CD4-positive, alpha-beta T cell (primary cell): ENCODE data around the gene FAM110D. TPM values are rescaled to one million over a fixed set of nuclear protein-coding genes. Genes with fewer than 3 reads are reported as not detected.
A peak's percentile ranks its signal among the peaks of the same experiment; 100 is the strongest.

Experiments used
- ATAC-seq: fragments of 200-7000 bp; cut with Tn5 transposase; one replicate; pipeline ENCODE4 v1.10.0; 2022; ENCODE audit warnings: mild to moderate bottlenecking; ENCODE audit not compliant: poor library complexity
- CTCF ChIA-PET: fragments of 350-600 bp; sonication (Branson Sonifier 250); formaldehyde crosslinking; loops from one replicate; lab custom pipeline; 2021; ENCODE audit warnings: antibody characterized with exemption, inconsistent platforms; lab: Charles Lee
- POLR2A ChIA-PET: fragments of 350-600 bp; sonication (Branson Sonifier 250); formaldehyde crosslinking; loops from one replicate; lab custom pipeline; 2021; ENCODE audit warnings: antibody characterized with exemption, inconsistent platforms; lab: Charles Lee
- DNase-seq, 14 experiments: peaks; one replicate each; pipeline ENCODE4 v3.0.0-alpha.2; 2013 to 2020; ENCODE audit warnings: mixed read lengths in 2 of 14
- H3K27ac ChIP-seq, 2 donors: one replicate each; pipeline versions ENCODE4 v1.5.1 to v1.7.0; 2013; ENCODE audit warnings: low read length in 2 of 2, low read depth in 1 of 2, mild to moderate bottlenecking in 1 of 2
- H3K27me3 ChIP-seq, 2 experiments: 1 replicate in 1 of 2; 2 replicates in 1 of 2; pipeline versions ENCODE4 v1.6.1 to v1.7.0; 2013; ENCODE audit warnings: low read length in 2 of 2, control low read depth in 1 of 2, mild to moderate bottlenecking in 1 of 2, moderate library complexity in 1 of 2; ENCODE audit not compliant: insufficient read depth in 2 of 2, control insufficient read depth in 1 of 2
- H3K36me3 ChIP-seq: one replicate; pipeline ENCODE4 v1.6.1; 2013; ENCODE audit warnings: low read length, control low read depth; ENCODE audit not compliant: insufficient read depth
- H3K4me1 ChIP-seq: one replicate; pipeline ENCODE4 v1.6.1; 2013; ENCODE audit warnings: low read length, control low read depth; ENCODE audit not compliant: insufficient read depth
- H3K4me3 ChIP-seq: one replicate; pipeline ENCODE4 v1.5.1; 2013; ENCODE audit warnings: mild to moderate bottlenecking, low read length, moderate library complexity
- H3K9me3 ChIP-seq, 2 experiments: 1 replicate in 1 of 2; 2 replicates in 1 of 2; pipeline versions ENCODE4 v1.6.1 to v1.7.0; 2013; ENCODE audit warnings: low read length in 2 of 2, mild to moderate bottlenecking in 2 of 2, control low read depth in 1 of 2, moderate library complexity in 1 of 2; ENCODE audit not compliant: control insufficient read depth in 1 of 2, insufficient read depth in 1 of 2
- H3K27ac Mint-ChIP-seq: one replicate; pipeline ENCODE4 v1.8.0; 2020; ENCODE audit warnings: mixed read lengths
- H3K27me3 Mint-ChIP-seq: one replicate; pipeline ENCODE4 v1.8.0; 2021; ENCODE audit warnings: mixed read lengths
- H3K36me3 Mint-ChIP-seq: one replicate; pipeline ENCODE4 v1.8.0; 2021; ENCODE audit warnings: low read depth, mixed read lengths
- H3K4me1 Mint-ChIP-seq: one replicate; pipeline ENCODE4 v1.8.0; 2021; ENCODE audit warnings: low read depth, mixed read lengths
- H3K4me3 Mint-ChIP-seq: one replicate; pipeline ENCODE4 v1.8.0; 2020; ENCODE audit warnings: mild to moderate bottlenecking, mixed read lengths
- H3K9me3 Mint-ChIP-seq: one replicate; pipeline ENCODE4 v1.8.0; 2020; ENCODE audit warnings: mixed read lengths
- intact Hi-C, 2 experiments: fragments of 100-400 bp; cut with DNase I in 1 of 2; cut with micrococcal nuclease in 1 of 2; formaldehyde crosslinking; loops; one replicate each; pipeline versions ENCODE4 v1.15.1 to v1.9.0; 2023 to 2025; cut with DNase I, micrococcal nuclease
- total RNA-seq, 174 experiments: library from RNA in 2 of 174; stranded (reverse) in 2 of 174; gene quantifications; one replicate each; pipeline ENCODE4 v1.2.3 and lab custom pipeline; 2021 to 2026
- TF ChIP-seq, protein P1 (sequence below): fragments of 200-600 bp; IDR thresholded peaks from one replicate; pipeline ENCODE4 v1.8.0; 2022; ENCODE audit warnings: antibody characterized with exemption, mild to moderate bottlenecking

The FAM110D gene
- total RNA-seq, 2 experiments from 2014 or later, result not detected

DNA sequence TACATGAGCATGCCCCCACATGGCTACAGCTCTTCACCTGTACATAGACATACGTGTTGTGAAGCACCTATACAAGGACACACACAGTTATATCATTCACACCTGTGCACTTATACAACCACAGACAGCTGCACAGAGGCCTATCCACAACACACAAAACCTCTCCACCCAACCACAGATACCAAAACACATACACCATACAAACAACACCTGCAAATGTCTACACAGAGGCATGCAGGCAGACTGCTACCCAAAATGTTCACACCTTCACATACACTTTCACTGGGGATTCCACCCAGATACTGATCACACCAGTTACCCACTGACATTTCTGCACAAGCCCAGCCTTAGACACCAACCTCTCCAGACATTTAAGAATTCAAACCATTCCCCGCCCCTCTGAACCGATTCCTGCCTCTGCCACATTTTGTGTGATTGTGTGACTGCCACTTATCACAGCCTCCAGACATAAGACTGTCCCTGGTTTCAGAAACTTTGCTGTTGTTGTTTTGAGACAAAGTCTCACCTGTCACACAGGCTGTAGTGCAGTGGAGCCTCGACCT lies 7.9 kb downstream of the FAM110D start:
- Mint-ChIP-seq H3K4me1 (peaks cover 17% of the 10 kb centered on the region), H3K27ac (no peak overlapping the region), H3K36me3 (no peaks in the 10 kb centered on the region), H3K9me3 (no peaks in the 10 kb centered on the region), H3K27me3 (peaks cover 11% of the 10 kb centered on the region), H3K4me3 (peak overlapping the region; percentile 8)
- H3K4me1 ChIP-seq, result peaks cover 45% of the 10 kb centered on the region
- H3K4me3 ChIP-seq, result no peak overlapping the region
- no peak for ATAC-seq
- TF ChIP-seq, protein P1, sequence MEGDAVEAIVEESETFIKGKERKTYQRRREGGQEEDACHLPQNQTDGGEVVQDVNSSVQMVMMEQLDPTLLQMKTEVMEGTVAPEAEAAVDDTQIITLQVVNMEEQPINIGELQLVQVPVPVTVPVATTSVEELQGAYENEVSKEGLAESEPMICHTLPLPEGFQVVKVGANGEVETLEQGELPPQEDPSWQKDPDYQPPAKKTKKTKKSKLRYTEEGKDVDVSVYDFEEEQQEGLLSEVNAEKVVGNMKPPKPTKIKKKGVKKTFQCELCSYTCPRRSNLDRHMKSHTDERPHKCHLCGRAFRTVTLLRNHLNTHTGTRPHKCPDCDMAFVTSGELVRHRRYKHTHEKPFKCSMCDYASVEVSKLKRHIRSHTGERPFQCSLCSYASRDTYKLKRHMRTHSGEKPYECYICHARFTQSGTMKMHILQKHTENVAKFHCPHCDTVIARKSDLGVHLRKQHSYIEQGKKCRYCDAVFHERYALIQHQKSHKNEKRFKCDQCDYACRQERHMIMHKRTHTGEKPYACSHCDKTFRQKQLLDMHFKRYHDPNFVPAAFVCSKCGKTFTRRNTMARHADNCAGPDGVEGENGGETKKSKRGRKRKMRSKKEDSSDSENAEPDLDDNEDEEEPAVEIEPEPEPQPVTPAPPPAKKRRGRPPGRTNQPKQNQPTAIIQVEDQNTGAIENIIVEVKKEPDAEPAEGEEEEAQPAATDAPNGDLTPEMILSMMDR, result no peak
- no peaks in the 10 kb centered on the region for H3K36me3 ChIP-seq
- intact Hi-C loops, result loop anchor here in 1 of 2 experiments (5.0 to 10.0 kb wide), 3 partner anchors 156 to 228 kb away; no protein-coding TSS in a partner anchor
- no peak overlapping the region for H3K27ac ChIP-seq
- POLR2A ChIA-PET, result no interaction called here
- no peaks in the 10 kb centered on the region for H3K9me3 ChIP-seq
- DNase-seq, result no peak
- H3K27me3 ChIP-seq, result peaks cover 13 to 15% of the 10 kb centered on the region in 2 experiments
- CTCF ChIA-PET, result no interaction called here

DNA sequence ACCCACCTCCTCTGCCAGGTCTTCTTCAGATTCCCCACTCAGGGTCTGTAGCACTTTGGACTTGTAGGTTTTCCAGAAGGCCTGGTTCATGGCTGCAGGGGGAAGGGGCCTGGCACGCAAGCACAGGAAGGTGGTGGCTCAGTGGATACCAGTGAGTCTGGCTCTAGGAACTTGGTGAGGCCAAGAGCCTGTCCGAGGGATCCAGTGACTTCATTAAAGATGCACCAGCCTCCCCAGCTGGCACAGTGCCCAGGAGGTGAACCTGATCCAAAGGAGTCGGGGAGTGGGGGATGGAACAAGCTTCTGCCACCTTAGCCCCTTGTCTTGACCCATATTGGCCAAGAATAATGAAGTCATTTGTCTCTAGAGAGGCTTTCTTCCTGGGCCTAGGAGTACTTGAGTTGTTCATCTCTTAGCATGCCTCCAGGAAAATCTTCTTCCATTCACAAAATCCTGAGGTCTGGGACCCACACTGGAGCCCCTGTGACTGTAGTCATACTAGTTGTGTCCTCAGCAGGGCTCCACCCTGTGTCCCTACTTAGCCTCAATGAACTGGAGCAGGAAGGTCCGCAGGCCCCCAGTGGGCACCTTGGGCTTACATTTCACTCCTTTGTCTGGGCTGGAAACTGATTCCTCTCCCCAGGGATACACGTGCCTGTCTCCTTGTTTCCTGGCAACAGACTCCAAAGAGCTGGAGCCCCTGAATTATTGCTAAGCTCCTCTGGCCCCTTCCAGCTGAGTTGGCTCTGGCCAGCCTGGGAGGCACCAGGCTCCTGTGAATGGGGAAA lies 9.7 kb downstream of the FAM110D start, which contains the start of gene C1orf232:
Gene C1orf232 (minus strand): TSS at position 554 of the 788 bp plus-strand sequence. CDS start 464 bp downstream, at position 90.
- POLR2A ChIA-PET, result interaction anchor here (1.1 kb wide), 1 partner anchor 150 kb away, joined by 3 read pairs; no protein-coding TSS in a partner anchor
- no peaks in the 10 kb centered on the region for H3K9me3 Mint-ChIP-seq
- H3K27me3 Mint-ChIP-seq, result peaks cover 3% of the 10 kb centered on the region
- peak within 1 kb of the TSS; percentile 85 for H3K4me3 ChIP-seq
- ATAC-seq (no peak), DNase-seq (peak in 1 of 14 experiments; percentile 19)
- H3K4me1 ChIP-seq, result peaks cover 36% of the 10 kb centered on the region
- peaks cover 12% of the 10 kb centered on the region for H3K4me1 Mint-ChIP-seq
- H3K4me3 Mint-ChIP-seq, result peak within 1 kb of the TSS; percentile 90
- H3K36me3 ChIP-seq, result no peaks in the 10 kb centered on the region
- H3K27me3 ChIP-seq, result peaks cover 1 to 5% of the 10 kb centered on the region in 2 experiments
- peak within 1 kb of the TSS; percentile 58 to 71 for H3K27ac ChIP-seq
- no peaks in the 10 kb centered on the region for H3K36me3 Mint-ChIP-seq
- H3K27ac Mint-ChIP-seq, result peak within 1 kb of the TSS; percentile 61
- CTCF ChIA-PET, result interaction anchor here (1.5 to 2.9 kb wide), 3 partner anchors 43 to 66 kb away, joined by 5 to 50 read pairs (median 6); partner anchors contain the start of gene CEP85
- intact Hi-C loops, result loop anchor here (1.0 to 10.0 kb wide), 6 partner anchors 65 to 226 kb away; partner anchors contain the start of gene CEP85 (in 1 of the 2)
- TF ChIP-seq, protein P1, result no peak
- no peaks in the 10 kb centered on the region for H3K9me3 ChIP-seq

DNA sequence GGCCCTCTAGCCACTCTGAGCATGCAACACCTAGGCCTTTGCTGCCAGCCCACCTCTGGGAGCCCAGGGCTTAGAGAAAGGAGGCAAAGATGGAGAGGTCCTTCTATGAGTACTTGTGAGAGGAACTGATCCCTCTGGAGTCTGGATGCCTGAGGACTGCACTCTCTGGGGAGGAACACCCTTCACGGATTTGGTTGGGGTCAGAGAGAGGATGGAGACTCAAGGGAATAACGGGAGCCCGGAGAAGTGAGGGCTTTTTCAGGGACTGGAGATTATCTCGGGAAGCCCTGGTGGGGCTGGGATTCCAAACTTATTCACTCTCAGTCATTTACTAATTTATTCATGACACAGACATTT lies 10.3 kb downstream of the FAM110D start:
- Mint-ChIP-seq H3K27ac (peak overlapping the region; percentile 61), H3K4me3 (peak overlapping the region; percentile 90), H3K4me1 (peaks cover 12% of the 10 kb centered on the region), H3K27me3 (no peaks in the 10 kb centered on the region), H3K36me3 (no peaks in the 10 kb centered on the region), H3K9me3 (no peaks in the 10 kb centered on the region)
- no peak for DNase-seq
- Histone ChIP-seq H3K4me3 (peak overlapping the region; percentile 85), H3K27me3 (no peaks in the 10 kb centered on the region), H3K36me3 (no peaks in the 10 kb centered on the region), H3K9me3 (no peaks in the 10 kb centered on the region), H3K27ac (peak overlapping the region in 1 of 2 donors; percentile 71), H3K4me1 (peaks cover 31% of the 10 kb centered on the region)
- ChIA-PET CTCF (interaction anchor here (0.6 to 2.9 kb wide), 27 partner anchors 12 to 1889 kb away, joined by 3 to 50 read pairs (median 3); partner anchors contain the start of genes CATSPER4, CD52 and CEP85), POLR2A (interaction anchor here (0.6 to 1.8 kb wide), 9 partner anchors 12 to 263 kb away, joined by 3 to 36 read pairs (median 4); partner anchors contain the start of genes CEP85 and DHDDS)
- TF ChIP-seq, protein P1, result no peak
- ATAC-seq, result no peak
- intact Hi-C loops, result loop anchor here (1.0 to 10.0 kb wide), 6 partner anchors 64 to 226 kb away; partner anchors contain the start of gene CEP85 (in 1 of the 2)
